Calu3 (cell line): ENCODE data around the gene RIPOR3. TPM values are rescaled to one million over a fixed set of nuclear protein-coding genes. Genes with fewer than 3 reads are reported as not detected.

Experiments
- BruUV-seq: library from RNA; stranded (reverse); fragments of 400-500 nt; replicated peaks from 2 replicates; lab custom pipeline; 2021; lab: Mats Ljungman, UMichigan
- CTCF ChIA-PET: fragments of 300-600 bp; sonication (Branson Sonifier 250); formaldehyde crosslinking; loops from one replicate; lab custom pipeline; 2022; ENCODE audit warnings: antibody characterized with exemption; lab: Charles Lee
- DNase-seq: peaks from one replicate; pipeline ENCODE4 v3.0.0; 2022
- H3K27ac Mint-ChIP-seq: one replicate; pipeline ENCODE4 v1.8.0; 2022; ENCODE audit warnings: mixed read lengths; ENCODE audit not compliant: unreplicated experiment
- H3K27me3 Mint-ChIP-seq: one replicate; pipeline ENCODE4 v1.8.0; 2022; ENCODE audit warnings: mixed read lengths; ENCODE audit not compliant: unreplicated experiment
- H3K36me3 Mint-ChIP-seq: one replicate; pipeline ENCODE4 v1.8.0; 2022; ENCODE audit warnings: mild to moderate bottlenecking, moderate library complexity, mixed read lengths; ENCODE audit not compliant: insufficient read depth, unreplicated experiment
- H3K4me1 Mint-ChIP-seq: one replicate; pipeline ENCODE4 v1.8.0; 2022; ENCODE audit warnings: mild to moderate bottlenecking, low read depth, mixed read lengths; ENCODE audit not compliant: unreplicated experiment
- H3K4me3 Mint-ChIP-seq: one replicate; pipeline ENCODE4 v1.8.0; 2022; ENCODE audit warnings: mild to moderate bottlenecking, low read depth, moderate library complexity, mixed read lengths; ENCODE audit not compliant: unreplicated experiment
- H3K9me3 Mint-ChIP-seq: one replicate; pipeline ENCODE4 v1.8.0; 2022; ENCODE audit warnings: low read depth, mixed read lengths; ENCODE audit not compliant: unreplicated experiment
- CTCF ChIP-seq: fragments of 200-600 bp; IDR thresholded peaks from one replicate; pipeline ENCODE4 v1.8.0; 2022; ENCODE audit warnings: antibody characterized with exemption; ENCODE audit not compliant: unreplicated experiment
- intact Hi-C: fragments of 100-400 bp; cut with micrococcal nuclease; formaldehyde crosslinking; loops from one replicate; pipeline ENCODE4 v1.10.0; 2022; ENCODE audit not compliant: unreplicated experiment
- total RNA-seq: library from RNA; stranded (reverse); gene quantifications from 2 replicates; pipeline ENCODE4 v1.2.3, GENCODE V29; 2022

The RIPOR3 gene
- total RNA-seq, 1 experiment from 2014 or later, result 4.0 TPM

GRCh38 chr20:50682947-50683530, 8.3 kb downstream of the RIPOR3 start:
- Mint-ChIP-seq H3K27me3 (no peaks in the 10 kb centered on the region), H3K9me3 (no peaks in the 10 kb centered on the region), H3K27ac (no peak overlapping the region), H3K36me3 (peaks cover 24% of the 10 kb centered on the region), H3K4me3 (no peak overlapping the region), H3K4me1 (peaks cover 25% of the 10 kb centered on the region)
- intact Hi-C loops, result no loop called here
- no peak for TF ChIP-seq CTCF
- BruUV-seq, result no TSS peak
- no peak for DNase-seq
- CTCF ChIA-PET, result interaction anchor here (0.5 to 1.0 kb wide), 3 partner anchors 20 to 223 kb away, joined by 3 to 4 read pairs (median 3); no protein-coding TSS in a partner anchor

- H3K4me3 Mint-ChIP-seq, result no peak overlapping the region
Observed at GRCh38 chr20:50682065-50682464, 9.3 kb downstream of the RIPOR3 start.

GRCh38 chr20:50681359-50682064, 9.8 kb downstream of the RIPOR3 start:
- intact Hi-C loops, result no loop called here
- TF ChIP-seq CTCF, result no peak
- Mint-ChIP-seq H3K9me3 (no peaks in the 10 kb centered on the region), H3K27ac (no peak overlapping the region), H3K4me3 (no peak overlapping the region), H3K36me3 (peaks cover 30% of the 10 kb centered on the region), H3K4me1 (peaks cover 38% of the 10 kb centered on the region), H3K27me3 (no peaks in the 10 kb centered on the region)
- no TSS peak for BruUV-seq
- CTCF ChIA-PET, result interaction anchor here (0.6 to 2.7 kb wide), 9 partner anchors 18 to 947 kb away, joined by 3 to 12 read pairs (median 5); no protein-coding TSS in a partner anchor
- DNase-seq, result no peak

More at GRCh38 chr20:50682065-50682464, 9.3 kb downstream of the RIPOR3 start:
- TF ChIP-seq CTCF, result no peak
- no peak overlapping the region for H3K27ac Mint-ChIP-seq
- CTCF ChIA-PET, result interaction anchor here (2.7 kb wide), 1 partner anchor 19 kb away, joined by 12 read pairs; no protein-coding TSS in a partner anchor
- intact Hi-C loops, result no loop called here
- peaks cover 32% of the 10 kb centered on the region for H3K4me1 Mint-ChIP-seq
- H3K36me3 Mint-ChIP-seq, result peaks cover 30% of the 10 kb centered on the region
- H3K27me3 Mint-ChIP-seq, result no peaks in the 10 kb centered on the region
- no peaks in the 10 kb centered on the region for H3K9me3 Mint-ChIP-seq
- no TSS peak for BruUV-seq
- DNase-seq, result no peak

- H3K27ac Mint-ChIP-seq, result peak overlapping the region; percentile 84
- no peaks in the 10 kb centered on the region for H3K9me3 Mint-ChIP-seq
- peaks cover 49% of the 10 kb centered on the region for H3K4me1 Mint-ChIP-seq
- intact Hi-C loops, result no loop called here
- CTCF ChIA-PET, result interaction anchor here (1.0 to 2.7 kb wide), 8 partner anchors 10 to 110 kb away, joined by 3 to 12 read pairs (median 6); no protein-coding TSS in a partner anchor
- peak overlapping the region; percentile 62 for H3K4me3 Mint-ChIP-seq
- peaks cover 30% of the 10 kb centered on the region for H3K36me3 Mint-ChIP-seq
- TF ChIP-seq CTCF, result no peak
- no peaks in the 10 kb centered on the region for H3K27me3 Mint-ChIP-seq
- BruUV-seq, result TSS peak; percentile 56
- DNase-seq, result peak; percentile 83
Observed at GRCh38 chr20:50680105-50680960, 11.0 kb downstream of the RIPOR3 start.
